Stimulated activated CD4-positive, alpha-beta T cell treated with anti-CD3 and anti-CD28 coated beads, TNF-alpha, amount 100 ng/mL, for 4 hours (primary cell): Measurements from ENCODE around the gene SUN1.

ENCODE experiments used
- DNase-seq, 3 experiments: peaks; one replicate each; pipeline ENCODE4 v3.0.0-alpha.2; 2020; ENCODE audit warnings: low read depth in 3 of 3

The SUN1 gene

GRCh38 chr7:877312-878232, 45.3 kb downstream of the SUN1 start:
- peak in 1 of 3 experiments; percentile 17 for DNase-seq

- DNase-seq = no peak
These were observed 46.8 kb downstream of the SUN1 start for GRCh38 chr7:879093-879492.

GRCh38 chr7:879706-880105, 47.4 kb downstream of the SUN1 start:
- DNase-seq = no peak

- no peak for DNase-seq
These were observed 48.2 kb downstream of the SUN1 start for GRCh38 chr7:880450-880849.

- no peak for DNase-seq
These were observed 49.4 kb downstream of the SUN1 start for GRCh38 chr7:881441-882234.

GRCh38 chr7:882336-883035, 50.2 kb downstream of the SUN1 start:
- no peak for DNase-seq

GRCh38 chr7:883055-884021, 51.1 kb downstream of the SUN1 start:
- no peak for DNase-seq

GRCh38 chr7:884191-885003, 52.1 kb downstream of the SUN1 start:
- DNase-seq = no peak

- DNase-seq = no peak
These were observed 53.1 kb downstream of the SUN1 start for GRCh38 chr7:885261-885892.

GRCh38 chr7:885893-886625, 53.8 kb downstream of the SUN1 start:
- DNase-seq = no peak

GRCh38 chr7:886626-887487, 54.6 kb downstream of the SUN1 start:
- DNase-seq = no peak

- DNase-seq = no peak
These were observed 55.2 kb downstream of the SUN1 start for GRCh38 chr7:887488-887820.

GRCh38 chr7:888081-889024, 56.1 kb downstream of the SUN1 start:
- DNase-seq = no peak

- no peak for DNase-seq
These were observed 56.7 kb downstream of the SUN1 start for GRCh38 chr7:889025-889390.

- DNase-seq = no peak
These were observed 57.1 kb downstream of the SUN1 start for GRCh38 chr7:889391-889790.

GRCh38 chr7:890868-891267, 58.6 kb downstream of the SUN1 start:
- no peak for DNase-seq

GRCh38 chr7:891291-891690, 59.0 kb downstream of the SUN1 start:
- no peak for DNase-seq
